HG02870 (cell line): Measurements from ENCODE around the gene DLL1.
"Not testable (repeated sequence)": the region's sequence is repeated elsewhere in the genome, so short reads cannot be mapped to it uniquely, and the experiment has no call there.

Experiments used
- ATAC-seq: cut with Tn5 transposase; IDR thresholded peaks from one replicate; pipeline ENCODE4 v1.9.1; 2021; ENCODE audit warnings: mild to moderate bottlenecking, moderate library complexity; ENCODE audit not compliant: unreplicated experiment

DLL1 gene

GRCh38 chr6:170269151-170269845, 21.6 kb downstream of the DLL1 start:
- ATAC-seq: no peak

GRCh38 chr6:170268216-170269129, 22.4 kb downstream of the DLL1 start:
- no peak for ATAC-seq

GRCh38 chr6:170267688-170268087, 23.2 kb downstream of the DLL1 start:
- ATAC-seq: no peak

- no peak for ATAC-seq
Measured at GRCh38 chr6:170266061-170266825, 24.6 kb downstream of the DLL1 start.

GRCh38 chr6:170265655-170266054, 25.2 kb downstream of the DLL1 start:
- no peak for ATAC-seq

- ATAC-seq: not testable (repeated sequence)
Measured at GRCh38 chr6:170264644-170265043, 26.2 kb downstream of the DLL1 start.

- no peak for ATAC-seq
Measured at GRCh38 chr6:170264086-170264485, 26.8 kb downstream of the DLL1 start.

- no peak for ATAC-seq
Measured at GRCh38 chr6:170263410-170263809, 27.5 kb downstream of the DLL1 start.

GRCh38 chr6:170262489-170263088, 28.3 kb downstream of the DLL1 start:
- ATAC-seq: no peak

GRCh38 chr6:170261643-170262488, 29.0 kb downstream of the DLL1 start:
- no peak for ATAC-seq

GRCh38 chr6:170260686-170261085, 30.2 kb downstream of the DLL1 start:
- ATAC-seq: no peak

- ATAC-seq: no peak
Measured at GRCh38 chr6:170259278-170259677, 31.6 kb downstream of the DLL1 start.

- no peak for ATAC-seq
Measured at GRCh38 chr6:170258407-170258806, 32.5 kb downstream of the DLL1 start.

GRCh38 chr6:170257376-170257775, 33.5 kb downstream of the DLL1 start:
- no peak for ATAC-seq

GRCh38 chr6:170256641-170257040, 34.2 kb downstream of the DLL1 start:
- ATAC-seq: no peak

- no peak for ATAC-seq
Measured at GRCh38 chr6:170255426-170256125, 35.3 kb downstream of the DLL1 start.

GRCh38 chr6:170254315-170255213, 36.3 kb downstream of the DLL1 start:
- ATAC-seq: no peak

- no peak for ATAC-seq
Measured at GRCh38 chr6:170253910-170254269, 37.0 kb downstream of the DLL1 start.
